ACC112 (cell line): ENCODE results near the gene AOC3.
"Not testable (repeated sequence)": the region's sequence is repeated elsewhere in the genome, so short reads cannot be mapped to it uniquely, and the experiment has no call there.

Source experiments
- H2AFZ ChIP-seq: fragments of 200-600 bp; sonication (generic); one replicate; pipeline ENCODE4 v1.6.0; 2017; ENCODE audit warnings: antibody characterized with exemption, low read length; ENCODE audit not compliant: unreplicated experiment
- H3K27ac ChIP-seq: fragments of 200-600 bp; sonication (generic); 2 replicates; pipeline ENCODE4 v1.5.1; 2014; ENCODE audit warnings: low read depth, mild to moderate bottlenecking, antibody characterized with exemption, low read length, moderate library complexity
- H3K27me3 ChIP-seq: fragments of 200-600 bp; sonication (generic); 2 replicates; pipeline ENCODE4 v1.6.1; 2014; ENCODE audit warnings: mild to moderate bottlenecking, antibody characterized with exemption, low read length, moderate library complexity, mixed read lengths; ENCODE audit not compliant: insufficient read depth
- H3K36me3 ChIP-seq: fragments of 200-600 bp; sonication (generic); 2 replicates; pipeline ENCODE4 v1.6.1; 2016; ENCODE audit warnings: mild to moderate bottlenecking, antibody characterized with exemption, low read length, moderate library complexity, mixed read lengths; ENCODE audit not compliant: insufficient read depth
- H3K4me1 ChIP-seq: fragments of 200-600 bp; sonication (generic); one replicate; pipeline ENCODE4 v1.6.1; 2016; ENCODE audit warnings: low read length, mixed read lengths; ENCODE audit not compliant: insufficient read depth, unreplicated experiment, control insufficient read depth
- H3K4me3 ChIP-seq: fragments of 200-600 bp; sonication (generic); 2 replicates; pipeline ENCODE4 v1.5.1; 2014; ENCODE audit warnings: mild to moderate bottlenecking, low read depth, low read length
- H3K79me2 ChIP-seq: fragments of 200-600 bp; sonication (generic); one replicate; pipeline ENCODE4 v1.6.0; 2016; ENCODE audit warnings: low read length; ENCODE audit not compliant: control insufficient read depth, unreplicated experiment, insufficient read depth

AOC3 gene

DNA sequence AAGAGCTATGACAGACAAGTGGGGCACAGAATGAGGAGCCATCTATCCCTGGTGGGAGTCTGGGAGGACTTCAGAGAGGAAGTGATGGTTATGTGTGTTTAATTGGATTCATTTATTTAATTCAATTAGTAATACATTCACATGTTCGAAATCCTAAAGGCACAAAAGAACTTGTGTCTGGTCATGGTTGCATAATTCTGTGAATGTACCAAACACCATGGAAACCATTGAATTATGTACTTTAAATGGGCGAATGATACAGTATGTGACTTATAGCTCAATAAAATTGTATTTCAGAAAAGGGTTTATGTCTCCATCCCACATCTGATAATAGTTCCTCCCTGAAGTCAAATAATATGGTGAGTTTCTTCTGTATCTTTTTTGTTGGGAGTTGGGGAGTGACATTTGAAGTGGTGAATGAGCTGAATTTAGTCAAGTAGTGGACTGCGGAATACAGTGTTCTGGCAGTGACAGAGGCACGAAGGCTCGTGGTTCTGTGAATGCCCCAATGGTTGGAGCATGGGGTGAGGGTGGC lies 29.8 kb downstream of the AOC3 start:
- Histone ChIP-seq H3K27ac (no peak overlapping the region), H3K4me1 (no peaks in the 10 kb centered on the region)

GRCh38 chr17:42881706-42882105 lies 30.7 kb downstream of the AOC3 start:
- H3K27me3 ChIP-seq: peaks cover 21% of the 10 kb centered on the region
- not testable (repeated sequence) for H3K79me2 ChIP-seq, H3K27ac ChIP-seq, H3K36me3 ChIP-seq, H2AFZ ChIP-seq, H3K4me1 ChIP-seq, H3K4me3 ChIP-seq

More for the DNA sequence above, 29.8 kb downstream of the AOC3 start:
- peaks cover 21% of the 10 kb centered on the region for H3K27me3 ChIP-seq
- no peak overlapping the region for H2AFZ ChIP-seq
- H3K36me3 ChIP-seq: no peaks in the 10 kb centered on the region
- no peaks in the 10 kb centered on the region for H3K79me2 ChIP-seq
- H3K4me3 ChIP-seq: no peak overlapping the region

GRCh38 chr17:42882166-42882565 lies 31.2 kb downstream of the AOC3 start:
- Histone ChIP-seq H3K4me3 (no peak overlapping the region), H3K4me1 (no peaks in the 10 kb centered on the region), H3K27ac (no peak overlapping the region), H3K79me2 (no peaks in the 10 kb centered on the region), H3K27me3 (peaks cover 16% of the 10 kb centered on the region), H2AFZ (no peak overlapping the region), H3K36me3 (no peaks in the 10 kb centered on the region)

DNA sequence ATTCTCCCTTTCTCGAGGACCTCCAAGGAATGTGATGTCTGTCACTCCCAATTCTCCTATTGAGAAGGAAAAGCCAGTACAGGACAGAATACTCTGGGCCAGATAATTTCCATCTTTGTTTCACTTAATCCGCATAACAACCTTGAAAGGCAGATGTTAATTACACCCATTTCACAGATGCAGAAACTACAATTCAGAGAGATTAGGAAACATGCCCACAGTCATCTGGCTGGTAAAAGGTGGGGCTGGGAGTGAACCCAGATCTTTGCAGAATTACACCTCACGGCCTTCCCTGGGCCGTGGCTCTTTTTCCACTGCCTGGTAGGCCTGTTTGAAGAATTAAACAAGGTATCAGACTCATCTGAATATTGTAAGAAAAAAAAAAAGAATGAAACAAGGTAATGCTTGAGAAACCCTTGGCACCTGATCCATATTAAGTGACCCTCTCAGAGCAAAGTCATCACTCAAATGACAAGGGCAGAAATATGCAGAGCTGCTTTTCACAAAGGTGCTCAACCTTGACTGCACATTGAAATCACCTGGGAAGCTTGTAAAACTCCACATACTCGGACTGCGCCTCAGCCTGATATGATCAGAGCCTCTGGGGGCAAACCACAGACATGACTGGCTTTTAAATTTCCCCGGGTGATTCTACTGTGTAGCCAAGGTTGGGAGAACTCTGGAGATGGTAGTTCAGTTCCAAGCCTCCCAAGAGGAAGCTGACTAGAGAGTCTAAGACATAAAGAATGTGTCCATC lies 33.0 kb downstream of the AOC3 start:
- Histone ChIP-seq H3K4me1 (no peaks in the 10 kb centered on the region), H2AFZ (no peak overlapping the region), H3K79me2 (no peaks in the 10 kb centered on the region), H3K27ac (no peak overlapping the region), H3K27me3 (peaks cover 4% of the 10 kb centered on the region), H3K36me3 (no peaks in the 10 kb centered on the region), H3K4me3 (no peak overlapping the region)

DNA sequence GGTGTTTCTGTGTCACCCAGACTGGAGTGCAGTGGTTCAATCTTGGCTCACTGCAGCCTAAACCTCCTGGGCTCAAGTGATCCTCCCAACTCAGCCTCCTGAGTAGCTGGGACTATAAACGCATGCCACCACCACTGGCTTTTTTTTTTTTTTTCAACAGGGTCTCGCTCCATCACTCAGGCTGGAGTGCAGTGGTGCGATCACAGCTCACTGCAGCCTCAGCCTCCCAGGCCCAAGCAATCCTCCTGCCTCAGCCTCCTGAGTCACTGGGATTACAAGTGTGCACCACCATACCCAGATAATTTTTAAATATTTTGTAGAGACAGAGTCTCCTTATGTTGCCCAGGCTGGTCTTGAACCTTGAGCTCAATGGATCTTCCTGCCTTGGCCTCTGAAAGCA lies 34.8 kb downstream of the AOC3 start:
- not testable (repeated sequence) for H3K4me1 ChIP-seq, H3K4me3 ChIP-seq, H3K79me2 ChIP-seq, H2AFZ ChIP-seq, H3K36me3 ChIP-seq, H3K27ac ChIP-seq, H3K27me3 ChIP-seq

GRCh38 chr17:42886283-42887176 lies 35.5 kb downstream of the AOC3 start:
- Histone ChIP-seq H3K4me1 (no peaks in the 10 kb centered on the region), H3K27ac (no peak overlapping the region)

DNA sequence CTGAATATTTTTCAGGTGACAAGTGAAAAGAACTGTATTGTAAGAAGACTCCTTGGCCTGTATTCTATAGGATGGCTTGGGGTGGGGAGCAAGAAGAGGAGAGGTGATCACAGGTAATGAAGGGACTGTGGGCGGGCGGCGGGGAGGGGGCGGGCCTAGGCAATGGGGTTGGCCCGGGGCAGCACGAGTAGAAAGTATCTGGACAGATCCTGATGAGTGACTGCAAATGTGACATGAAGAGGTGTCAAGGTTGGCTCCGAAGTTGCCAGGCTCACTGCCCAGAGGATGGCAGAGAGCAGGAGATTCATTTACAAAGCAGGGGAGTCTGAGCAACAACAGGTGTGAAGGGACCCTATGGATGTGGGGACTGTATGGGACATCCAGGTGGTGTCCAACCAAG lies 38.8 kb downstream of the AOC3 start:
- Histone ChIP-seq H3K27me3 (no peaks in the 10 kb centered on the region; the same call in 1 of the 2 replicates), H3K4me1 (peaks cover 3% of the 10 kb centered on the region), H2AFZ (no peak overlapping the region), H3K79me2 (no peaks in the 10 kb centered on the region), H3K4me3 (no peak overlapping the region), H3K27ac (no peak overlapping the region), H3K36me3 (no peaks in the 10 kb centered on the region)

More at GRCh38 chr17:42886283-42887176, 35.5 kb downstream of the AOC3 start:
- H3K27me3 ChIP-seq: no peaks in the 10 kb centered on the region; the same call in 1 of the 2 replicates
- H2AFZ ChIP-seq: no peak overlapping the region
- no peak overlapping the region for H3K4me3 ChIP-seq
- H3K36me3 ChIP-seq: no peaks in the 10 kb centered on the region
- H3K79me2 ChIP-seq: no peaks in the 10 kb centered on the region

- no peak overlapping the region for H3K27ac ChIP-seq
- no peak overlapping the region for H3K4me3 ChIP-seq
- H2AFZ ChIP-seq: peak overlapping the region; percentile 22
Observed at GRCh38 chr17:42891539-42892152, 40.6 kb downstream of the AOC3 start.

GRCh38 chr17:42893359-42893758 lies 42.4 kb downstream of the AOC3 start:
- Histone ChIP-seq H2AFZ (no peak overlapping the region), H3K36me3 (no peaks in the 10 kb centered on the region), H3K4me3 (no peak overlapping the region)

More at GRCh38 chr17:42891539-42892152, 40.6 kb downstream of the AOC3 start:
- Histone ChIP-seq H3K36me3 (no peaks in the 10 kb centered on the region), H3K79me2 (no peaks in the 10 kb centered on the region), H3K27me3 (no peaks in the 10 kb centered on the region), H3K4me1 (peaks cover 11% of the 10 kb centered on the region)

More at GRCh38 chr17:42893359-42893758, 42.4 kb downstream of the AOC3 start:
- Histone ChIP-seq H3K79me2 (no peaks in the 10 kb centered on the region), H3K27me3 (no peaks in the 10 kb centered on the region), H3K27ac (no peak overlapping the region), H3K4me1 (peaks cover 11% of the 10 kb centered on the region)
